CD4-positive, alpha-beta T cell (primary cell): ENCODE data around the gene GPR3. TPM values are rescaled to one million over a fixed set of nuclear protein-coding genes. Genes with fewer than 3 reads are reported as not detected.

Source experiments
- ATAC-seq: fragments of 200-7000 bp; cut with Tn5 transposase; one replicate; pipeline ENCODE4 v1.10.0; 2022; ENCODE audit warnings: mild to moderate bottlenecking; ENCODE audit not compliant: poor library complexity
- CTCF ChIA-PET: fragments of 350-600 bp; sonication (Branson Sonifier 250); formaldehyde crosslinking; loops from one replicate; lab custom pipeline; 2021; ENCODE audit warnings: antibody characterized with exemption, inconsistent platforms; lab: Charles Lee
- POLR2A ChIA-PET: fragments of 350-600 bp; sonication (Branson Sonifier 250); formaldehyde crosslinking; loops from one replicate; lab custom pipeline; 2021; ENCODE audit warnings: antibody characterized with exemption, inconsistent platforms; lab: Charles Lee
- DNase-seq, 14 experiments: peaks; one replicate each; pipeline ENCODE4 v3.0.0-alpha.2; 2013 to 2020; ENCODE audit warnings: mixed read lengths in 2 of 14
- H3K27ac ChIP-seq, 2 donors: one replicate each; pipeline versions ENCODE4 v1.5.1 to v1.7.0; 2013; ENCODE audit warnings: low read length in 2 of 2, low read depth in 1 of 2, mild to moderate bottlenecking in 1 of 2
- H3K27me3 ChIP-seq, 2 experiments: 1 replicate in 1 of 2; 2 replicates in 1 of 2; pipeline versions ENCODE4 v1.6.1 to v1.7.0; 2013; ENCODE audit warnings: low read length in 2 of 2, control low read depth in 1 of 2, mild to moderate bottlenecking in 1 of 2, moderate library complexity in 1 of 2; ENCODE audit not compliant: insufficient read depth in 2 of 2, control insufficient read depth in 1 of 2
- H3K36me3 ChIP-seq: one replicate; pipeline ENCODE4 v1.6.1; 2013; ENCODE audit warnings: low read length, control low read depth; ENCODE audit not compliant: insufficient read depth
- H3K4me1 ChIP-seq: one replicate; pipeline ENCODE4 v1.6.1; 2013; ENCODE audit warnings: low read length, control low read depth; ENCODE audit not compliant: insufficient read depth
- H3K4me3 ChIP-seq: one replicate; pipeline ENCODE4 v1.5.1; 2013; ENCODE audit warnings: mild to moderate bottlenecking, low read length, moderate library complexity
- H3K9me3 ChIP-seq, 2 experiments: 1 replicate in 1 of 2; 2 replicates in 1 of 2; pipeline versions ENCODE4 v1.6.1 to v1.7.0; 2013; ENCODE audit warnings: low read length in 2 of 2, mild to moderate bottlenecking in 2 of 2, control low read depth in 1 of 2, moderate library complexity in 1 of 2; ENCODE audit not compliant: control insufficient read depth in 1 of 2, insufficient read depth in 1 of 2
- H3K27ac Mint-ChIP-seq: one replicate; pipeline ENCODE4 v1.8.0; 2020; ENCODE audit warnings: mixed read lengths
- H3K27me3 Mint-ChIP-seq: one replicate; pipeline ENCODE4 v1.8.0; 2021; ENCODE audit warnings: mixed read lengths
- H3K36me3 Mint-ChIP-seq: one replicate; pipeline ENCODE4 v1.8.0; 2021; ENCODE audit warnings: low read depth, mixed read lengths
- H3K4me1 Mint-ChIP-seq: one replicate; pipeline ENCODE4 v1.8.0; 2021; ENCODE audit warnings: low read depth, mixed read lengths
- H3K4me3 Mint-ChIP-seq: one replicate; pipeline ENCODE4 v1.8.0; 2020; ENCODE audit warnings: mild to moderate bottlenecking, mixed read lengths
- H3K9me3 Mint-ChIP-seq: one replicate; pipeline ENCODE4 v1.8.0; 2020; ENCODE audit warnings: mixed read lengths
- CTCF ChIP-seq: fragments of 200-600 bp; IDR thresholded peaks from one replicate; pipeline ENCODE4 v1.8.0; 2022; ENCODE audit warnings: antibody characterized with exemption, mild to moderate bottlenecking
- intact Hi-C, 2 experiments: fragments of 100-400 bp; cut with DNase I in 1 of 2; cut with micrococcal nuclease in 1 of 2; formaldehyde crosslinking; loops; one replicate each; pipeline versions ENCODE4 v1.15.1 to v1.9.0; 2023 to 2025; cut with DNase I, micrococcal nuclease
- total RNA-seq, 174 experiments: library from RNA in 2 of 174; stranded (reverse) in 2 of 174; gene quantifications; one replicate each; pipeline ENCODE4 v1.2.3 and lab custom pipeline; 2021 to 2026

Gene GPR3
- total RNA-seq, 2 experiments from 2014 or later, result 0.14 to 0.19 TPM

GRCh38 chr1:27358038-27358927, 34.1 kb upstream of the GPR3 start:
- Histone ChIP-seq H3K9me3 (no peaks in the 10 kb centered on the region), H3K4me3 (no peak overlapping the region), H3K4me1 (peaks cover 61% of the 10 kb centered on the region), H3K36me3 (peaks cover 2% of the 10 kb centered on the region), H3K27ac (no peak overlapping the region), H3K27me3 (no peaks in the 10 kb centered on the region)
- DNase-seq, result peak in 1 of 14 experiments; percentile 20
- intact Hi-C loops, result no loop called here
- H3K36me3 Mint-ChIP-seq, result no peaks in the 10 kb centered on the region
- POLR2A ChIA-PET, result interaction anchor here (0.8 to 5.0 kb wide), 11 partner anchors 8 to 246 kb away, joined by 3 to 56 read pairs (median 5); partner anchors contain the start of genes AHDC1, MAP3K6, SYTL1 and TMEM222
- no peaks in the 10 kb centered on the region for H3K9me3 Mint-ChIP-seq
- H3K27ac Mint-ChIP-seq, result no peak overlapping the region
- ATAC-seq, result no peak
- peaks cover 52% of the 10 kb centered on the region for H3K4me1 Mint-ChIP-seq
- no peak for TF ChIP-seq CTCF
- CTCF ChIA-PET, result interaction anchor here (0.5 to 3.4 kb wide), 19 partner anchors 8 to 508 kb away, joined by 3 to 33 read pairs (median 5); partner anchors contain the start of genes CD164L2, MAP3K6 and SYTL1
- peak overlapping the region; percentile 83 for H3K4me3 Mint-ChIP-seq
- H3K27me3 Mint-ChIP-seq, result no peaks in the 10 kb centered on the region

GRCh38 chr1:27358928-27359313, 33.5 kb upstream of the GPR3 start:
- POLR2A ChIA-PET, result interaction anchor here (1.0 to 5.0 kb wide), 3 partner anchors 10 to 18 kb away, joined by 3 to 56 read pairs (median 7); partner anchors contain the start of gene SYTL1
- Histone ChIP-seq H3K4me1 (peaks cover 61% of the 10 kb centered on the region), H3K9me3 (no peaks in the 10 kb centered on the region), H3K36me3 (peaks cover 2% of the 10 kb centered on the region), H3K27ac (no peak overlapping the region), H3K4me3 (no peak overlapping the region), H3K27me3 (no peaks in the 10 kb centered on the region)
- Mint-ChIP-seq H3K4me3 (peak overlapping the region; percentile 60), H3K4me1 (peaks cover 55% of the 10 kb centered on the region), H3K36me3 (no peaks in the 10 kb centered on the region), H3K27me3 (no peaks in the 10 kb centered on the region), H3K9me3 (no peaks in the 10 kb centered on the region), H3K27ac (no peak overlapping the region)
- no peak for TF ChIP-seq CTCF
- DNase-seq (no peak), ATAC-seq (no peak)
- CTCF ChIA-PET, result interaction anchor here (2.9 kb wide), 1 partner anchor 17 kb away, joined by 30 read pairs; the partner anchor contains the start of gene SYTL1
- intact Hi-C loops, result no loop called here

- intact Hi-C loops, result no loop called here
- ATAC-seq (peak; percentile 10), DNase-seq (no peak)
- ChIA-PET CTCF (no interaction called here), POLR2A (interaction anchor here (5.0 kb wide), 1 partner anchor 19 kb away, joined by 56 read pairs; the partner anchor contains the start of gene SYTL1)
- peak overlapping the region; percentile 47 for H3K4me3 ChIP-seq
- Mint-ChIP-seq H3K36me3 (no peaks in the 10 kb centered on the region), H3K27ac (peak overlapping the region; percentile 59), H3K4me1 (peaks cover 56% of the 10 kb centered on the region), H3K4me3 (peak overlapping the region; percentile 82), H3K27me3 (no peaks in the 10 kb centered on the region), H3K9me3 (no peaks in the 10 kb centered on the region)
- H3K9me3 ChIP-seq, result no peaks in the 10 kb centered on the region
- H3K27ac ChIP-seq, result no peak overlapping the region
- peaks cover 66% of the 10 kb centered on the region for H3K4me1 ChIP-seq
- peaks cover 2% of the 10 kb centered on the region for H3K36me3 ChIP-seq
- no peaks in the 10 kb centered on the region for H3K27me3 ChIP-seq
- no peak for TF ChIP-seq CTCF
These were observed 32.6 kb upstream of the GPR3 start for GRCh38 chr1:27359822-27360158.
